Gastrocnemius medialis (tissue), 4 donors: ENCODE measurements around the gene ROR2.

Experiments used
- POLR2A ChIP-seq, 2 donors: fragments of 450-650 bp; IDR thresholded peaks; one replicate each; pipeline ENCODE4 v1.6.1; 2017; ENCODE audit warnings: antibody characterized with exemption in 2 of 2, mild to moderate bottlenecking in 2 of 2, moderate library complexity in 2 of 2
- TF ChIP-seq, protein P1 (sequence below), 5 experiments: fragments of 450-650 bp in 3 of 5; fragments of 200-600 bp in 2 of 5; sonication (generic) in 2 of 5; IDR thresholded peaks in 4 of 5; conservative IDR thresholded peaks in 1 of 5; 1 replicate in 4 of 5; 2 replicates in 1 of 5; pipeline ENCODE4 v1.5.1; 2016 to 2019; ENCODE audit warnings: antibody characterized with exemption in 5 of 5, mild to moderate bottlenecking in 3 of 5, moderate library complexity in 3 of 5

DNA sequence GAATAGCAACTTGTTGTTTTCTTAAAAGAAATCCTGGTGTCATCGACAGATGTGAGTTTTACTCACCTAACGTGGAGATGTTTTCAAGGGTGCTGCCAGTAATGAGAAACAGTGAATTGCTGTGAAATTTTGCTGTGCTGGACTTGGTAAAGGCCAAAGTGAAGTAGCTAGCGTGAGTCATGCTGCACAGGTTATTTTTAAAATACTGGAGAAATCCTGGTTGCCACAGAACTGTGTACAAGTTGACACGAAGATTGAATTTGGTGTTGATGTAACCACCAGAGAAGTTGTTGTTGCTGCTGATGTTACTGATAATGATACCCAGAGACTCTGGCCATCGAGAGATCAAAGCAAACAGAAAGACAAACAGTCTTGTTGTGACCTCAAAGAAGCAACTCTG lies 338.4 kb downstream of the ROR2 start:
- TF ChIP-seq, protein P1, sequence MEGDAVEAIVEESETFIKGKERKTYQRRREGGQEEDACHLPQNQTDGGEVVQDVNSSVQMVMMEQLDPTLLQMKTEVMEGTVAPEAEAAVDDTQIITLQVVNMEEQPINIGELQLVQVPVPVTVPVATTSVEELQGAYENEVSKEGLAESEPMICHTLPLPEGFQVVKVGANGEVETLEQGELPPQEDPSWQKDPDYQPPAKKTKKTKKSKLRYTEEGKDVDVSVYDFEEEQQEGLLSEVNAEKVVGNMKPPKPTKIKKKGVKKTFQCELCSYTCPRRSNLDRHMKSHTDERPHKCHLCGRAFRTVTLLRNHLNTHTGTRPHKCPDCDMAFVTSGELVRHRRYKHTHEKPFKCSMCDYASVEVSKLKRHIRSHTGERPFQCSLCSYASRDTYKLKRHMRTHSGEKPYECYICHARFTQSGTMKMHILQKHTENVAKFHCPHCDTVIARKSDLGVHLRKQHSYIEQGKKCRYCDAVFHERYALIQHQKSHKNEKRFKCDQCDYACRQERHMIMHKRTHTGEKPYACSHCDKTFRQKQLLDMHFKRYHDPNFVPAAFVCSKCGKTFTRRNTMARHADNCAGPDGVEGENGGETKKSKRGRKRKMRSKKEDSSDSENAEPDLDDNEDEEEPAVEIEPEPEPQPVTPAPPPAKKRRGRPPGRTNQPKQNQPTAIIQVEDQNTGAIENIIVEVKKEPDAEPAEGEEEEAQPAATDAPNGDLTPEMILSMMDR (IDR thresholded peaks at IDR 0.05 in 4 of 5, conservative IDR thresholded peaks at IDR 0.05 in 1 of 5), result no peak
- no peak for TF ChIP-seq POLR2A (IDR thresholded peaks at IDR 0.05)
